ENCODE data around the gene EIF5B. TPM values are rescaled to one million over a fixed set of nuclear protein-coding genes. Genes with fewer than 3 reads are reported as not detected.

EIF5B gene
- total and polyA plus RNA-seq, 2 experiments from 2014 or later = 34.2 to 108 TPM

GRCh38 chr2:99399063-99399462, 61.9 kb downstream of the EIF5B start:
- no peak overlapping the region for H3K27ac ChIP-seq (ENCODE audit: low read depth)
- H3K4me3 Mint-ChIP-seq = no peak overlapping the region
- TF ChIP-seq REST (IDR thresholded peaks at IDR 0.05; ENCODE audit: unreplicated experiment) = no peak
- no peak for TF ChIP-seq STAT1 (IDR thresholded peaks at IDR 0.05; ENCODE audit: unreplicated experiment)
- no peak for TF ChIP-seq ZNF331 (CRISPR knock-in tag; IDR thresholded peaks at IDR 0.05; ENCODE audit: low read depth)
- no peaks in the 10 kb centered on the region for H3K9me3 Mint-ChIP-seq
- H3K36me3 Mint-ChIP-seq (ENCODE audit: low read depth) = peaks cover 91% of the 10 kb centered on the region
- no peak for DNase-seq (ENCODE audit: low spot score)
- H3K4me3 ChIP-seq = no peak overlapping the region
- peaks cover 67% of the 10 kb centered on the region for H3K36me3 ChIP-seq (ENCODE audit: insufficient read depth)
- H3K4me2 ChIP-seq = no peak overlapping the region
- H3K4me1 ChIP-seq (ENCODE audit: insufficient read depth) = no peaks in the 10 kb centered on the region
- peaks cover 9% of the 10 kb centered on the region; the same call in 1 of the 2 replicates for H4K20me1 ChIP-seq (replicated peaks; ENCODE audit: insufficient read depth)
- H3K9me2 ChIP-seq (ENCODE audit: insufficient read depth) = no peaks in the 10 kb centered on the region
- H3K79me2 ChIP-seq (replicated peaks; ENCODE audit: insufficient read depth) = no peaks in the 10 kb centered on the region
- H3K4me1 Mint-ChIP-seq = peaks cover 20% of the 10 kb centered on the region
- no peaks in the 10 kb centered on the region for H3K27me3 ChIP-seq (ENCODE audit: insufficient read depth)
- no peak overlapping the region for H2AFZ ChIP-seq
- no peak overlapping the region for H3K27ac Mint-ChIP-seq
- H3K27me3 Mint-ChIP-seq (ENCODE audit: insufficient read depth, low read depth, poor library complexity) = peaks cover 5% of the 10 kb centered on the region
- H3F3A ChIP-seq (replicated peaks; ENCODE audit: low read depth) = 0 out of 2 replicates have a peak, but pooled peaks cover 3% of the 10 kb centered on the region
- ATAC-seq = no peak

GRCh38 chr2:99399795-99400194, 62.6 kb downstream of the EIF5B start:
- TF ChIP-seq ETS1 (IDR thresholded peaks at IDR 0.05) = no peak
- no peak overlapping the region for H3K27ac Mint-ChIP-seq
- H3K4me3 Mint-ChIP-seq = no peak overlapping the region
- H3K27me3 Mint-ChIP-seq (ENCODE audit: insufficient read depth, low read depth, poor library complexity) = peaks cover 10% of the 10 kb centered on the region
- Histone ChIP-seq H3K9me2 (ENCODE audit: insufficient read depth) (no peaks in the 10 kb centered on the region), H3F3A (replicated peaks; ENCODE audit: low read depth) (0 out of 2 replicates have a peak, but pooled peaks cover 3% of the 10 kb centered on the region), H3K4me3 (no peak overlapping the region), H3K4me1 (ENCODE audit: insufficient read depth) (no peaks in the 10 kb centered on the region), H3K27me3 (ENCODE audit: insufficient read depth) (no peaks in the 10 kb centered on the region), H2AFZ (no peak overlapping the region), H3K36me3 (ENCODE audit: insufficient read depth) (peaks cover 66% of the 10 kb centered on the region), H3K79me2 (replicated peaks; ENCODE audit: insufficient read depth) (no peaks in the 10 kb centered on the region), H4K20me1 (replicated peaks; ENCODE audit: insufficient read depth) (peaks cover 9% of the 10 kb centered on the region; the same call in 1 of the 2 replicates), H3K27ac (ENCODE audit: low read depth) (0 out of 2 replicates have a peak overlapping the region, but pooled peaks have one; percentile 48), H3K4me2 (no peak overlapping the region)
- peaks cover 93% of the 10 kb centered on the region for H3K36me3 Mint-ChIP-seq (ENCODE audit: low read depth)
- H3K9me3 Mint-ChIP-seq = no peaks in the 10 kb centered on the region
- no peak for DNase-seq (ENCODE audit: low spot score)
- no peak for ATAC-seq
- peaks cover 27% of the 10 kb centered on the region for H3K4me1 Mint-ChIP-seq

GRCh38 chr2:99401841-99402240, 64.7 kb downstream of the EIF5B start:
- H3K27ac ChIP-seq (ENCODE audit: low read depth) = no peak overlapping the region
- H4K20me1 ChIP-seq (replicated peaks; ENCODE audit: insufficient read depth) = no peaks in the 10 kb centered on the region; the same call in 1 of the 2 replicates
- ATAC-seq (no peak), DNase-seq (ENCODE audit: low spot score) (no peak)
- Mint-ChIP-seq H3K27ac (0 out of 2 replicates have a peak overlapping the region, but pooled peaks have one; percentile 13), H3K9me3 (no peaks in the 10 kb centered on the region), H3K36me3 (ENCODE audit: low read depth) (peaks cover 93% of the 10 kb centered on the region), H3K4me3 (no peak overlapping the region), H3K4me1 (peaks cover 28% of the 10 kb centered on the region), H3K27me3 (ENCODE audit: insufficient read depth, low read depth, poor library complexity) (peaks cover 10% of the 10 kb centered on the region)
- H2AFZ ChIP-seq = no peak overlapping the region
- peaks cover 72% of the 10 kb centered on the region for H3K36me3 ChIP-seq (ENCODE audit: insufficient read depth)
- H3F3A ChIP-seq (replicated peaks; ENCODE audit: low read depth) = no peaks in the 10 kb centered on the region
- H3K4me2 ChIP-seq = no peak overlapping the region
- no peaks in the 10 kb centered on the region for H3K79me2 ChIP-seq (replicated peaks; ENCODE audit: insufficient read depth)
- H3K27me3 ChIP-seq (ENCODE audit: insufficient read depth) = no peaks in the 10 kb centered on the region
- H3K9me2 ChIP-seq (ENCODE audit: insufficient read depth) = no peaks in the 10 kb centered on the region
- no peaks in the 10 kb centered on the region for H3K4me1 ChIP-seq (ENCODE audit: insufficient read depth)
- H3K4me3 ChIP-seq = no peak overlapping the region
- TF ChIP-seq CTCF (conservative IDR thresholded peaks at IDR 0.05; ENCODE audit: low read depth in 2 of 2) (no peak), EZH2 (IDR thresholded peaks at IDR 0.05; ENCODE audit: low read depth, unreplicated experiment) (no peak), CREB1 (CRISPR knock-in tag; IDR thresholded peaks at IDR 0.05; ENCODE audit: low read depth) (no peak), STAT1 (IDR thresholded peaks at IDR 0.05; ENCODE audit: unreplicated experiment) (no peak)
